ENCODE results near the gene CDH18. TPM values are rescaled to one million over a fixed set of nuclear protein-coding genes. Genes with fewer than 3 reads are reported as not detected.

The CDH18 gene
- total and polyA plus RNA-seq, 2 donors (not counting 3 experiments of a cell fraction or from before 2014, with no cell fraction given) = 0.06 TPM; not detected in 1

DNA sequence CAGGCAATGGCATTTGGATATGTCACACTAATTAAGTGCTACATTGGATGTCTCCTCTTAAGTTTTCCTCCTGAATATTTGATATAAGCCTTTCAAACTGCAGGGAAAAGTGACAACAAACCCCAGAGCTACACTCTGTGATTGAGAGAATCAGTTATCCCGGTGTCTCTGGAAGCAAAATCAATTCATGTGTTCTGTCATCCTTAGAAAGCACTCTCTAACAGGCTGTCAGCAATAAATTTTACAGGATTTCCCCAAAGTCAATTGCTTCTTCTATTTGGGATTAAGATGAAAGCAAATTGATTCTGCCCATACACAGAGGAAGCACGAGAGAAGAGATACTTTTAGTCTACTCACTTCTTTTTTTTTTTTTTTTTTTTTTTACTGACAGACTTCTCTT, 332.4 kb downstream of the CDH18 start:
- TF ChIP-seq MYC (IDR thresholded peaks at IDR 0.05; ENCODE audit: low read depth, low read length) = no peak
- no peak for TF ChIP-seq FOS (IDR thresholded peaks at IDR 0.05; ENCODE audit: borderline replicate concordance, insufficient read depth, low read length)
- TF ChIP-seq, protein P1, sequence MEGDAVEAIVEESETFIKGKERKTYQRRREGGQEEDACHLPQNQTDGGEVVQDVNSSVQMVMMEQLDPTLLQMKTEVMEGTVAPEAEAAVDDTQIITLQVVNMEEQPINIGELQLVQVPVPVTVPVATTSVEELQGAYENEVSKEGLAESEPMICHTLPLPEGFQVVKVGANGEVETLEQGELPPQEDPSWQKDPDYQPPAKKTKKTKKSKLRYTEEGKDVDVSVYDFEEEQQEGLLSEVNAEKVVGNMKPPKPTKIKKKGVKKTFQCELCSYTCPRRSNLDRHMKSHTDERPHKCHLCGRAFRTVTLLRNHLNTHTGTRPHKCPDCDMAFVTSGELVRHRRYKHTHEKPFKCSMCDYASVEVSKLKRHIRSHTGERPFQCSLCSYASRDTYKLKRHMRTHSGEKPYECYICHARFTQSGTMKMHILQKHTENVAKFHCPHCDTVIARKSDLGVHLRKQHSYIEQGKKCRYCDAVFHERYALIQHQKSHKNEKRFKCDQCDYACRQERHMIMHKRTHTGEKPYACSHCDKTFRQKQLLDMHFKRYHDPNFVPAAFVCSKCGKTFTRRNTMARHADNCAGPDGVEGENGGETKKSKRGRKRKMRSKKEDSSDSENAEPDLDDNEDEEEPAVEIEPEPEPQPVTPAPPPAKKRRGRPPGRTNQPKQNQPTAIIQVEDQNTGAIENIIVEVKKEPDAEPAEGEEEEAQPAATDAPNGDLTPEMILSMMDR (IDR thresholded peaks at IDR 0.05; ENCODE audit: extremely low read depth in 1 of 2, insufficient read depth in 1 of 2, low read depth in 1 of 2, low read length in 2 of 2) = no peak
- TF ChIP-seq EZH2 (IDR thresholded peaks at IDR 0.05; ENCODE audit: borderline replicate concordance, low read depth, low read length, severe bottlenecking) = no peak
- no peak for TF ChIP-seq JUN (IDR thresholded peaks at IDR 0.05; ENCODE audit: borderline replicate concordance, insufficient read depth, insufficient read length, low read depth)
- TF ChIP-seq, protein P2, sequence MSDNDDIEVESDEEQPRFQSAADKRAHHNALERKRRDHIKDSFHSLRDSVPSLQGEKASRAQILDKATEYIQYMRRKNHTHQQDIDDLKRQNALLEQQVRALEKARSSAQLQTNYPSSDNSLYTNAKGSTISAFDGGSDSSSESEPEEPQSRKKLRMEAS (IDR thresholded peaks at IDR 0.05; ENCODE audit: insufficient read depth, insufficient read length) = no peak
- TF ChIP-seq POLR2A (IDR thresholded peaks at IDR 0.05; ENCODE audit: low read depth, low read length) = no peak
- TF ChIP-seq GATA2 (IDR thresholded peaks at IDR 0.05; ENCODE audit: insufficient read depth, insufficient read length, low read depth, low read length) = no peak
- no peak for TF ChIP-seq POLR2AphosphoS5 (IDR thresholded peaks at IDR 0.05; ENCODE audit: insufficient read depth, low read depth, low read length)

More for the DNA sequence above, 332.4 kb downstream of the CDH18 start:
- Histone ChIP-seq H3K36me3 (ENCODE audit: control insufficient read depth in 2 of 2, extremely low read depth in 1 of 2, insufficient read depth in 2 of 2, low read length in 2 of 2) (no peaks in the 10 kb centered on the region), H3K9ac (replicated peaks; ENCODE audit: extremely low read depth, insufficient read depth, low read length) (no peak overlapping the region), H3K9me1 (replicated peaks; ENCODE audit: control insufficient read depth, extremely low read depth, insufficient read depth, low read length) (no peaks in the 10 kb centered on the region), H3K4me3 (replicated peaks in 1 of 3; ENCODE audit: insufficient read depth in 1 of 3, low read depth in 1 of 3, low read length in 3 of 3) (no peak overlapping the region), H3K9me3 (replicated peaks; ENCODE audit: control insufficient read depth, insufficient read depth, low read length) (no peaks in the 10 kb centered on the region), H3K4me1 (ENCODE audit: control insufficient read depth, extremely low read depth, insufficient read depth, low read length) (no peaks in the 10 kb centered on the region), H3K4me2 (ENCODE audit: insufficient read depth, low read length) (no peak overlapping the region), H4K20me1 (replicated peaks; ENCODE audit: control insufficient read depth, extremely low read depth, insufficient read depth, low read length) (no peaks in the 10 kb centered on the region), H3K27ac (ENCODE audit: insufficient read depth, low read depth, low read length) (no peak overlapping the region), H3K79me2 (ENCODE audit: control insufficient read depth, insufficient read depth, low read length) (no peaks in the 10 kb centered on the region), H3K27me3 (ENCODE audit: control insufficient read depth in 2 of 2, insufficient read depth in 2 of 2, low read length in 2 of 2) (no peaks in the 10 kb centered on the region), H2AFZ (ENCODE audit: low read depth, low read length) (no peak overlapping the region)
- dilution Hi-C loops (cut with MboI; ENCODE audit: extremely low pct_ligation_motif_present, low sequenced_read_pairs) (no loop called here), intact Hi-C loops (cut with micrococcal nuclease) (no loop called here)
- ChIA-PET CTCF (no interaction called here), POLR2A (no interaction called here)
- FAIRE-seq (no peak), DNase-seq (ENCODE audit: low read depth, low spot score) (no peak)
- no TSS peak for BruUV-seq (replicated peaks)

Data from endothelial cell of umbilical vein (primary cell).